Measurements from ENCODE around the gene MAGIX.
A peak's percentile ranks its signal among the peaks of the same experiment; 100 is the strongest.
"Not testable (repeated sequence)": the region's sequence is repeated elsewhere in the genome, so short reads cannot be mapped to it uniquely, and the experiment has no call there.

MAGIX gene

DNA sequence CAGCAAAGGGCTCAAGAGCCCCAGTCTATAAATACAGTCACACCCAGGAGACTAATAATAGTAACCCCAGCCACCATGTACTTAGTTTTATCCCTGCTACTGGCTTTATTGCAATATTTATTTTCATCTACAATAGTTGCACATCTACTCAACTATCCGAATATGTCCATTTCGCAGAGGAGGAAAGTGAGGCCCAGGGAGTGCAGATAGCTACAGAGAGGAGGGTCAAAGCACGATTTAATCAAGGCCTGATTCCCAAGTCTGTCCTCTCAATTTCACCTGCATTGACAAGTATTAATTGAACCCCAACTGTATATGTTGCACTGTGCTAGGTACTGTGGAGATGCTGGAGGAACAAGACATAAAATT, 5.2 kb downstream of the MAGIX start:
- no peak for DNase-seq

DNA sequence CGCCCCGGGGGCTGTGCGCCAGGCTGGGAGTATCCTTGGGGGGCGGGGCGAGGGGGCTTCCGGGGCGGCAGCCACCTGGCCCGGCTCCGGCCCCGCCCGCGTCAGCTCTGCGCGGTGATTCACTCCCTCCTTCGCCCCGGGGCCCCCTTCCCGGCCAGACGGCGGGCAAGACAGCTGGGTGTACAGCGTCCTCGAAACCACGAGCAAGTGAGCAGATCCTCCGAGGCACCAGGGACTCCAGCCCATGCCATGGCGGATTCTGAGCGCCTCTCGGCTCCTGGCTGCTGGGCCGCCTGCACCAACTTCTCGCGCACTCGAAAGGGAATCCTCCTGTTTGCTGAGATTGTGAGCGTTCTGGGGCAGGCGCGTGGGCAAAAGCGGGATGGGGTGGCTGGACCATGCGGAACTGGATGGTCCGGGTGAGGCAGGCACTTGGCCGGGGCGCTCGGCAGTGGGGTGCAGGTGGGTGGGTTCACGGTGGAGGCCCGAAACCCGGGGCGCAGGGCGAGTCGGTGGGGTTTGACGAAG, 9.3 kb downstream of the MAGIX start, which contains the start of gene PLP2:
PLP2 (plus strand) TSS at position 147 of the 528 bp plus-strand sequence; CDS start at position 250, 103 bp downstream.
- DNase-seq: peak; percentile 81

More for the DNA sequence above, 5.2 kb downstream of the MAGIX start:
- H3K4me1 Mint-ChIP-seq (ENCODE audit: low read depth): peaks cover 44% of the 10 kb centered on the region
- H3K9me3 Mint-ChIP-seq: no peaks in the 10 kb centered on the region
- H3K27ac Mint-ChIP-seq: peak overlapping the region; percentile 89
- peaks cover 7% of the 10 kb centered on the region for H3K36me3 Mint-ChIP-seq (ENCODE audit: low read depth)
- H3K27me3 Mint-ChIP-seq: no peaks in the 10 kb centered on the region
- H3K4me3 Mint-ChIP-seq: peak overlapping the region; percentile 77

DNA sequence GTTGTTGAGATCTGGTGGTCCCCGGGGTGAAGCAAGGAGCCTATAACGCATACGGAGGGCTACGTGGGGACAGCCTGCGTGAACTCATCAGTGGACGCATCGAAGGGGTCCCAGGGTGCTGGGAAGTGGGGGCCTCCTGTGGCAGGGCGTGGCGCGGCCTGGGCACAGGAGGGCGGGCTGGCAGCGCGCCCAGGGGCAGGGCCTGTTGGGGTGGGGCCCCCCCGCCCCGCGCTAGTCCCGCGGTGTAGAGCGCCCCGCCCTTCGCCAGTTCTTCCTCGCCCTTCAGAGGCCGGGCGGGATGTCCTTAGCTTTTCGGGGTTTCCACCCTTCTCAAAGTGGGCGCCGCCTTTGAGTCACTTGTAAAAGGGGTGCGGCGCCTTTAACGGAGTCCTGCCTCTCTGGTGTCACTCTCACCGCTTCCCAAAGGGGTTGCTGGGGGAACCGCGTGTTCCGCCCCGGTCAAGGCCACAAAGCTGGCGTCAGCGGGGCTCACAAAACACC, 9.8 kb downstream of the MAGIX start:
- Mint-ChIP-seq H3K36me3 (ENCODE audit: low read depth) (peaks cover 49% of the 10 kb centered on the region), H3K4me3 (peak overlapping the region; percentile 88), H3K27me3 (no peaks in the 10 kb centered on the region), H3K9me3 (no peaks in the 10 kb centered on the region), H3K4me1 (ENCODE audit: low read depth) (peaks cover 41% of the 10 kb centered on the region), H3K27ac (peak overlapping the region; percentile 94)
- peak; percentile 81 for DNase-seq

More for the DNA sequence above, 9.3 kb downstream of the MAGIX start, which contains the start of gene PLP2:
- H3K9me3 Mint-ChIP-seq: no peaks in the 10 kb centered on the region
- H3K27me3 Mint-ChIP-seq: no peaks in the 10 kb centered on the region
- peak within 1 kb of the TSS; percentile 88 for H3K4me3 Mint-ChIP-seq
- peaks cover 45% of the 10 kb centered on the region for H3K4me1 Mint-ChIP-seq (ENCODE audit: low read depth)
- peaks cover 47% of the 10 kb centered on the region for H3K36me3 Mint-ChIP-seq (ENCODE audit: low read depth)
- peak within 1 kb of the TSS; percentile 94 for H3K27ac Mint-ChIP-seq

DNA sequence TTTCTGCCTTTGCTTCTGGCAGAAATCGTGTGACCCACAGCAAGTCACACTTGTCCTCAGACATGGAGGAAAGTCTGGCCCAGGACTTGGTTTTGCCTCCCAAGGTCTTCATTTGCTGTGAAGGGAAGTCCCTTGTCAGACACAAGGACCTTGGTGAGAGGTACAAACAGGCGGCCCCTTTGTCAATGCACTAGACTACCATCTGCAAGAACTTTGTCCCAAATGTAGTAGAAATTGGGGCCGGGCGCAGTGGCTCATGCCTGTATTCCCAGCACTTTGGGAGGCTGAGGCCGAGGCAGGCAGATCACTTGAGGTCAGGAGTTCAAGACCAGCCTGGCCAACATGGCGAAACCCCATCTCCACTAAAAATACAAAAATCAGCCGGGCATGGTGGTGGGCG, 11.0 kb downstream of the MAGIX start:
- Mint-ChIP-seq H3K4me3 (peak overlapping the region; percentile 88), H3K4me1 (ENCODE audit: low read depth) (peaks cover 34% of the 10 kb centered on the region), H3K36me3 (ENCODE audit: low read depth) (peaks cover 60% of the 10 kb centered on the region), H3K27ac (peak overlapping the region; percentile 85)
- H3K27me3 Mint-ChIP-seq, H3K9me3 Mint-ChIP-seq, DNase-seq: not testable (repeated sequence)

DNA sequence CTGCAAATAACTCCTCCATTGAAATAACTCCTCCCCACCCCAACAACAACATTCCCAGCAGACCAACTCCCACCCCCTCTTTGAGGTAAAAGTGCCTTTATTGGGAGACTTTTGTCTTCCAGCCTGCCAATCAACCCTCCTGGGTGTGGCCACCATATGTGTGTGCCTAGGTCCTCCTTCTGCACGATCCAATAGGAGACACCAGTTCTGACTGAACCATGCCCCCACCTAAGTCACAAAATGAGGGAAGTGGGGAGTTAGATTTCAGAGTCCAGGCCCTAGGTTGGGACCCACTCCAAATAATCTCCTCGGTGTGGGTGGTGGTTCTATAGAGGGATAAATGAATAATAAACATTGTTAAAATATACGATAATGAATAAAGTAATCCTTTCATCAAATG, 12.2 kb downstream of the MAGIX start:
- no peaks in the 10 kb centered on the region for H3K27me3 Mint-ChIP-seq
- no peaks in the 10 kb centered on the region for H3K9me3 Mint-ChIP-seq
- peaks cover 70% of the 10 kb centered on the region for H3K36me3 Mint-ChIP-seq (ENCODE audit: low read depth)
- H3K4me1 Mint-ChIP-seq (ENCODE audit: low read depth): peaks cover 29% of the 10 kb centered on the region
- no peak overlapping the region for H3K27ac Mint-ChIP-seq
- DNase-seq: no peak
- H3K4me3 Mint-ChIP-seq: no peak overlapping the region

DNA sequence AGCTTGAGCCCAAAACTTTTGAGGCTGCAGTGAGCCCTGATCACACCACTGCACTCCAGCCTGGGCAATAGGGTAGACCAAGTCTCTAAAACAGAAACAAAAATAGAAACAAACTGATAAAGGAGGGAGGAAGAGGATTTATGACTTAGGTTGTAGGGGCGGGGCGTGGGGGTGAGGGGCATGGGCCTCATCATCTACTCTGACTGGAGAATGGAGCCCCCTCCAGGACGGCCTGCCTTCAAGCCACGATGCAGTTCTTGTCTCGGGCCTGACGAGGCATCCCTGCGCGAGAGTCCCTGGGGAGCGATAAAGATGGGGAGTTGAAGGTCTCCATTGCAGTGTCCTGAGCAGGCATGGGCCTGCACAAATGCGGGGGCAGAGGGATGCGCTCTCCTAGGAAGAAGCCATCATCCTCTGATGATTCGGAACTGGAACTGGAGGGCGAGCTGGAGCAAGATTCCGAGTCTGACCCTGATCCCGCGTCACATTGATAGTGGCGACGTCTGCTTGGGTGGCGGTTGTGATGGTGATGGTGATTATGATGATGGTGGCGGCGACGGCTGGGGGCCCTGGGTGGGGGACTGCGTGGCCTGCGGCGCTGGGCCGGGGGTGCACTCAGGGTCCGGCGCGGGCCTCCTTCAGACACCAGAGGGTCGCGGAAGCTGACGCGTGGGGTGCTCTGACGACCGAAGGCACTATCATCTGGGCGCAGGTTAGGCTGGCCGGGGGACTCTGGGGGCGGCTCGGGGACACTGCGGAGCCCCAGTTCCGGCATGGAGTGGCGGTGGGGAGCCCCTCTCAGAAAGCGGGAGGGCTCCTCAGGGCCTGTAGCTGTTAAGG, 13.1 kb downstream of the MAGIX start:
- peak overlapping the region; percentile 49 for H3K27ac Mint-ChIP-seq
- peaks cover 29% of the 10 kb centered on the region for H3K4me1 Mint-ChIP-seq (ENCODE audit: low read depth)
- H3K27me3 Mint-ChIP-seq: no peaks in the 10 kb centered on the region
- H3K36me3 Mint-ChIP-seq (ENCODE audit: low read depth): peaks cover 76% of the 10 kb centered on the region
- no peak overlapping the region for H3K4me3 Mint-ChIP-seq
- no peaks in the 10 kb centered on the region for H3K9me3 Mint-ChIP-seq
- no peak for DNase-seq

DNA sequence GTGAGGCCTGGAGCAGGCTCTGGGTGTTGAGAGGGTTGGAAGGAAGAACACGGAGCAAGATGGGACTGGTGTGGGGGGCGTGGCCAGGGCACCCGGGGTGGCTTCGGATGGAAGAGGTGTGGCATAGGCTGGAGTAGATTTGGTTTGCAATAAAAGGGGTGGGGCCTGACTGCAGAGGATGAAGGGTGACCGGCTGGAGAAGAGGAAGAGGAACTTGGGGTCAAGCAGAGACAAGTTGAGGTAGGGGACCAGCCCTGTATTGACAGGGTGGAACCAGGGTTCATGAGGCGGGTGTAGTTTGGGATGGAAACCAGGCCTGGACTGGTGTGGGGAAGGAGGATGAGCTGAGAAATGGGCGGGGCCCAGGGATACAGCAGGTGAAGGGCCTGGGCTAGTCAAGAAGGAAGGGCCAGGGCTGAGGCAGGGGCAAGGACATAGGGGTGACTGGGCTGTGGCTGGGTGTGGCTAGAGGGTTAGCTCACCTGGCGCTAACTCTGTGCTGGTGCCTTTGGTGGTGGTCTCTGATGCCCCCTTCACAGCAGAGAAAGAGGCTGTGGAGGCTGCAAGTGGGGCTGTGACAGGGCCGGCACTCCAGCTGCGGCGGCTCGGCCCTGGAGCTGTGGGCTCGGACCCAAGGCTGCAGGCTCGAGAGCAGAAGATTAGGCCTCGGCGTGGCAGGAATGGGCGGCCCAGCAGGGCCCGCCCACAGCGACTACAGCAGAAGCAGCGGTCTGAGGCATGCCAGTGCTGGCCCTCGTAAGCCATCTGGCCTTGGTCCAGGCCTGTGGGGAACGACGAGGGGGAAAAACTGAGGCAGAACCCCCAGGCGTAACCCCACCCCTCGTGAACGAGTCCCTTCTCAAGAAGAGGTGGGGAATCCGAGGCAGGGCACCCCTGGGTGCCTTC, 14.1 kb downstream of the MAGIX start:
- Mint-ChIP-seq H3K4me1 (ENCODE audit: low read depth) (peaks cover 25% of the 10 kb centered on the region), H3K4me3 (no peak overlapping the region), H3K27ac (peak overlapping the region; percentile 54), H3K27me3 (no peaks in the 10 kb centered on the region), H3K9me3 (no peaks in the 10 kb centered on the region), H3K36me3 (ENCODE audit: low read depth) (peaks cover 80% of the 10 kb centered on the region)
- no peak for DNase-seq

DNA sequence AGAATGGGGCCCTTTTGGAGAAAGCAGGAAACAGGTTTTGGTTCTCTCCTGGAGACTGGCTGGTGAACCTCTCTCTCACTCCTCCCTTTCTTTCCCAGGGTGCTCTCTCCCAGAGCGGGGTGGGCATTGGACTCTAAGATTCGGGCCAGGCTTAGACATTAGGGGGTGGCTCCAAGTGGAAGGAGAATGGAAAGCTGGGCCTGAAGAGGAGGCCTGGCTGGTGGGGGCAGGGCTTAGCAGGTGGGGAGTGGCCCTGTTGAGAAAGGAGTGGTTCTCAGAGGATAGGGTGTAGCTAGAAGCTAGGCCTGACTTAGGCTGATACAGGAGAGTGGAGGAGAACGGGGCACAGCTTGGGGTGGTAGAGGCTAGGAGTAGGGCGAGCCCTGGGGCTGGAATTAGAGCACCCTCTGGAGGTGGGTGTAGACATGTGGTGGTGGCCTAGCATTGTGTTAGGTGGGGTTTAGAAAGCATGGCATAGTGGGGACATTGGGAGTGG, 14.8 kb downstream of the MAGIX start:
- no peaks in the 10 kb centered on the region for H3K9me3 Mint-ChIP-seq
- no peaks in the 10 kb centered on the region for H3K27me3 Mint-ChIP-seq
- no peak for DNase-seq
- peaks cover 25% of the 10 kb centered on the region for H3K4me1 Mint-ChIP-seq (ENCODE audit: low read depth)
- peak overlapping the region; percentile 63 for H3K27ac Mint-ChIP-seq
- H3K36me3 Mint-ChIP-seq (ENCODE audit: low read depth): peaks cover 82% of the 10 kb centered on the region
- H3K4me3 Mint-ChIP-seq: no peak overlapping the region

DNA sequence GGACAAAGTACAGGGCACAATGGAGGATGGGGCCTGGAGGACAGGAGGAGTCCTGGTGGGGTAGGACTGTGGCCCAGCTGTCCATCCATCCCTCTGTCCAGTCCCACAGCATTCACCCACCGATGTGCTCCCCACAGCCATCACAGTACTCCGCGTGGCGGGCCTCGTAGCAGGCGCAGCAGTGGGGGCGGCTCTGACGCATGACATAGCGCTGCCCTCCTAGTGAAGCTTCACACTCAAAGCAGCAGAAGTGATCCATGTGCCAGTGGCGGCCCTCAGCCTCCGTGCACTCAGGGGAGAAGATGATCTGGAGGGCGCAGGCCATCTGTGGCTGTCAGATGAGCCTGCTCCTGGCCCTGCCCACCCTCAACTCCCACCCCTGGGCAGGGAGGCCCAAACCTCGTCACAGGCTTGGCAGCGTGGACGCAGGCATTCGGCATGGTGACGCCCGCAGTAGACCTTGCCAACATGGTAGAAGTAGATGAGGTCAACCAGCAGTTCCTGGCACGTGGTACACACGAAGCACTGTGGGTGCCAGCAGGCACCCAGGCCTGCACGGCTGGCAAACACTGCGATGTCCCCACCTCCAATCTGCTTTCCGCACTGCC, 15.4 kb downstream of the MAGIX start:
- Mint-ChIP-seq H3K27me3 (no peaks in the 10 kb centered on the region), H3K9me3 (no peaks in the 10 kb centered on the region), H3K27ac (peak overlapping the region; percentile 63), H3K4me1 (ENCODE audit: low read depth) (peaks cover 22% of the 10 kb centered on the region), H3K36me3 (ENCODE audit: low read depth) (peaks cover 81% of the 10 kb centered on the region), H3K4me3 (no peak overlapping the region)
- no peak for DNase-seq

DNA sequence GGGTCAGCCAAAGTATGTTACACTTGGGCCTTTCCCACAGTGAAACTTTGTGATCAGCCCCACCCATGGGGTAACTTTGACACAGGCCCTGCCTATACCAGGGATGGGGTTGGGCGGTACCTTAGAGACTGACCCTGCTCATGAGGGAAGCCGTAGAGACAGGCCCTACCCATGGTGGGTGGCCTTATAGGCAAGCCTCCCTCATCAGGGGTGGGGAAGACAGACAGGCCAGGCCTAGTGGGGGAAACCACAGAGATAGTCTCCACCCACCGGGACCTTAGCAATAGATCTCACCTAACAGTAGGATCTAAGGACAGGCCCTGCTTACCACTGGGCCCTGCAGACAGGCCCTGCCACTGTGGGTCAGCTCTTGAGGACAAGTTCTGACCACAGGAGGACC, 16.0 kb downstream of the MAGIX start:
- Mint-ChIP-seq H3K4me1 (ENCODE audit: low read depth) (peaks cover 16% of the 10 kb centered on the region), H3K36me3 (ENCODE audit: low read depth) (peaks cover 80% of the 10 kb centered on the region), H3K27me3 (no peaks in the 10 kb centered on the region), H3K27ac (no peak overlapping the region), H3K4me3 (no peak overlapping the region), H3K9me3 (no peaks in the 10 kb centered on the region)
- no peak for DNase-seq

DNA sequence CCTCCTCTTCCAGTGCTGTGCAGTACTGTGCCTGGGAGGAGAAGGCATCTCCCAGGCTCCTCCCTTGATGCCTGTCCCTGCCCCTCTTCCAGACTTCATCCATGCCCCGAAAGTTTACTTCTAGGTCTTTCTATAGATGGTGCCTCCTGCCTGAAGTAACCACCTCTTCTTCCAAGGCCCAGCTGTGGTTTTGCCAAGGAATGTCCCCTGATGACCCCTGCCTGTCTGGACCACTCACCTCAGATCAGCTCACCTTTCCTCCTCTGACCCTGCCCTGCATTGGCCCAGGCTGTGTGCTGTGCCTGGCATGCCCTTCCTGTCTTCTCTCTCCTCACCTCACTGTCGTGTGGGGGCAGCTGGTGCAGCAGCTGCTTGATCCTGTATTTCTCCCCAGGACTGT, 16.8 kb downstream of the MAGIX start:
- Mint-ChIP-seq H3K36me3 (ENCODE audit: low read depth) (peaks cover 81% of the 10 kb centered on the region), H3K27me3 (no peaks in the 10 kb centered on the region), H3K4me3 (no peak overlapping the region), H3K9me3 (no peaks in the 10 kb centered on the region), H3K4me1 (ENCODE audit: low read depth) (peaks cover 17% of the 10 kb centered on the region), H3K27ac (peak overlapping the region; percentile 4)
- no peak for DNase-seq

DNA sequence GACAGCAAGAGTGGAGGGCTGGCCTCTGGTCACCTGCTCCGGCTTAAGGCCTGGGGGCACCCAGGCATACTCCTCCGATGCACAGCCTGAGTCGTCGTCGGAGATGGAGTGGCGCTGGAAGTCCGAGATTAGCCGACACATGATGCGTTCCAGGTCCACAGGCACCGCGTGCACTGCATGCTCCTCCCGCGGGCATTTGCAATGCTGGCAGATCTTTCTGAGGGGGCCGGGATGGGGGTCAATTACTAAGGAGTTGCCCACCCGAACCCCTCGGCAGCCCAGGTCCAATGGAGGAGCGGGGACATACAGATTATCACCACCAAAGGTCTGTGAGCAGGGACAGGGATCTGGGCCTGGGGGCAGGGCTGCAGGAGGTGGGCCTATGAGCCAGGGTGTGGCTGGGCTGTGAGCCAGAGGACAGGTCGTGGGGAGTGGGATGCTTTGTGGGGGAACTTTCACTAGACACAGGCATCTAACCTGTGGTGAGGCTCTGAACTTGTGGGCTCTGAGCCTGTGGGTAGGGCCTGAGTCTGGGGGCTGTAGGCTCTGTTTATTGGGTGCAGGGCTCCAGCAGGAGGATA, 21.2 kb downstream of the MAGIX start:
- Mint-ChIP-seq H3K27ac (peak overlapping the region; percentile 83), H3K4me1 (ENCODE audit: low read depth) (peaks cover 10% of the 10 kb centered on the region), H3K27me3 (peaks cover 5% of the 10 kb centered on the region), H3K36me3 (ENCODE audit: low read depth) (peaks cover 45% of the 10 kb centered on the region), H3K9me3 (no peaks in the 10 kb centered on the region), H3K4me3 (peak overlapping the region; percentile 84)
- no peak for DNase-seq

DNA sequence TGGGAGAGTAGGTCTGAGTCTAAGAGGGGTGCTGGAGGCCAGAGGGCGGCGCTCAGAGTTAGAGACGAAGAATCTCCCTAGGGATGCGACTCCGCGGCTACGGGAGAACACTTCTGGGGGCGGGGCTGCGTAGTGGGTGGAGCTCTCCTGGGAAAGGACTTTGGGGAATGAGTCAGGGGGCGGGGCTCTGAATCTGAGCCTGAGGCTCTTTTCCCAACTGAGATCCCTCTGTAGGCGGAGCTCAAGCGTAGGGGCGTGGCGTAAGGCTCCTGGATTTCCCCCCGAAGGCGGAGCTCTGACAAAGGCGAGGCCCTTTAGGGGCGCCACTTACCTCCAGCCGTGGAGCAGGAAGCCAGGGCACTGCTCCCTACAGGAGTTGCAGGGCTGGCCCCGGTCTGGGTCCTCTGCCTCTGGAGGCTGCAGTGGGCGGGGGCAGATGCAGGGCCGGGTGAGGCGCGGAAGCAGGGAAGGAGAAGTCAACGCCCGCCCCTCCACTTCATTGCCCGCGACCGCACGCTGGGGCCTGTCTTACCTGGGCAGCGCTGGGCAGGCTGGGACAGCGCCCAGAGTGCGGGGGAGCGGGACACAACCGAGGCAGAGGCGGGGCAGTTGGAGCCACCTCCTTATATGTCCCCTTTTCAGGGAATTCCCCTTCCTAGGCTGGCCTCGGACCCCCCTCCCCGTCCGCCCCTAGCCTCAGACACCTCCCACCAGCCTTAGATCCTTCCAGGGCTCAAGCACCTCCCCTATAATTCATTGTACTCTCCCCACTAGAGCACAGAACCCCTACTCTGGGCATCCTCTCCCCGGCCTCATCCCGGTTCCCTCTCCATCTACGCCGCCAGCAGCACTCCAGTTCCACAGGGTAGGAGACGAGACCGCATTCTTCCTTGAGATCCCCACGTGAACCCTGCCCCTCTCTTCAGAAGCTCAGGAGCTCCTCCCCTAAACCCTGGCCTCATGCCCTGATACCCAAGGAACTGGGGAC, 22.0 kb downstream of the MAGIX start:
- H3K27me3 Mint-ChIP-seq: peaks cover 5% of the 10 kb centered on the region
- peak overlapping the region; percentile 84 for H3K4me3 Mint-ChIP-seq

More for the DNA sequence above, 22.0 kb downstream of the MAGIX start:
- H3K36me3 Mint-ChIP-seq (ENCODE audit: low read depth): peaks cover 37% of the 10 kb centered on the region
- H3K27ac Mint-ChIP-seq: peak overlapping the region; percentile 83
- peak; percentile 49 for DNase-seq
- peaks cover 11% of the 10 kb centered on the region for H3K4me1 Mint-ChIP-seq (ENCODE audit: low read depth)
- H3K9me3 Mint-ChIP-seq: no peaks in the 10 kb centered on the region

All from activated T-cell treated with anti-CD3 and anti-CD28 coated beads, Interleukin-2, amount 50 U/mL, for 24 hours (primary cell).